Colonic mucosa (tissue), 4 donors: ENCODE data around the gene CEP85L. TPM values are rescaled to one million over a fixed set of nuclear protein-coding genes. Genes with fewer than 3 reads are reported as not detected.

Source experiments
- DNase-seq: peaks from one replicate; pipeline ENCODE4 v3.0.0-alpha.2; 2020
- H3K27ac ChIP-seq: fragments of 200-600 bp; one replicate; pipeline ENCODE4 v1.8.0; 2021
- H3K27me3 ChIP-seq: fragments of 200-600 bp; one replicate; pipeline ENCODE4 v1.8.0; 2021
- H3K36me3 ChIP-seq: fragments of 200-600 bp; one replicate; pipeline ENCODE4 v1.8.0; 2021
- H3K4me1 ChIP-seq: fragments of 200-600 bp; one replicate; pipeline ENCODE4 v1.8.0; 2021; ENCODE audit warnings: mild to moderate bottlenecking
- H3K4me3 ChIP-seq: fragments of 200-600 bp; one replicate; pipeline ENCODE4 v1.8.0; 2021
- H3K9ac ChIP-seq, 2 donors: one replicate each; pipeline ENCODE4 v1.7.0; 2013; ENCODE audit warnings: control low read depth in 2 of 2, low read depth in 2 of 2, low read length in 2 of 2
- H3K9me3 ChIP-seq: fragments of 200-600 bp; one replicate; pipeline ENCODE4 v1.8.0; 2021
- intact Hi-C: fragments of 100-400 bp; cut with DNase I; formaldehyde crosslinking; loops from one replicate; pipeline ENCODE4 v1.14.1; 2022
- total RNA-seq, 2 donors: library from RNA; stranded (reverse); fragmentation: NEBNext Ultra II Directional in 1 of 2; extraction: Animal tissue kit (Norgen Biotek cat#: 25700) in 1 of 2; gene quantifications; one replicate each; pipeline ENCODE4 v1.2.1, GENCODE V29; 2021
- TF ChIP-seq, protein P1 (sequence below): fragments of 200-600 bp; IDR thresholded peaks from one replicate; pipeline ENCODE4 v1.8.0; 2022; ENCODE audit warnings: antibody characterized with exemption, mild to moderate bottlenecking
- donor health status: healthy.
- donor health status: DM: no; HTN: no; CAD: no.
- donor health status: DM: no; HTN: no; CAD: no.

The CEP85L gene
- total RNA-seq, 2 donors from 2014 or later: 2.9 to 3.2 TPM

DNA sequence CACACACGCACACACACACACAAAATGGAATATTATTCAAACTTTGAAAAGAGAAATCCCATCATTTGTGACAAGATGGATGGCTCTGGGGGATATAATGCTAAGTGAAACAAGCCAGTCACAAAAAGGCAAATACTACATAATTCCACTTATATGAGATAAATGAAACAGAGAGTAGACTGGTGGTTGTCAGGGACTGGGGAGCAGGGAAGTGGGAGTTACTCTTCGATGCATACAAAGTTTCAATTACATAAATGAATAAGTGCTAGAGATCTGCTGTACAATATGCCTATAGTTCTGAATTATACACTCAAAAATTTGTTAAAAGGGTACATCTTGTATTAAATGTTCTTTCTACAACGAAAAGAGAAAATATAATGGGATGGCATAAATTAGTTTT lies 161.4 kb downstream of the CEP85L start:
- intact Hi-C loops: no loop called here
- no peak overlapping the region for H3K9ac ChIP-seq
- TF ChIP-seq, protein P1, sequence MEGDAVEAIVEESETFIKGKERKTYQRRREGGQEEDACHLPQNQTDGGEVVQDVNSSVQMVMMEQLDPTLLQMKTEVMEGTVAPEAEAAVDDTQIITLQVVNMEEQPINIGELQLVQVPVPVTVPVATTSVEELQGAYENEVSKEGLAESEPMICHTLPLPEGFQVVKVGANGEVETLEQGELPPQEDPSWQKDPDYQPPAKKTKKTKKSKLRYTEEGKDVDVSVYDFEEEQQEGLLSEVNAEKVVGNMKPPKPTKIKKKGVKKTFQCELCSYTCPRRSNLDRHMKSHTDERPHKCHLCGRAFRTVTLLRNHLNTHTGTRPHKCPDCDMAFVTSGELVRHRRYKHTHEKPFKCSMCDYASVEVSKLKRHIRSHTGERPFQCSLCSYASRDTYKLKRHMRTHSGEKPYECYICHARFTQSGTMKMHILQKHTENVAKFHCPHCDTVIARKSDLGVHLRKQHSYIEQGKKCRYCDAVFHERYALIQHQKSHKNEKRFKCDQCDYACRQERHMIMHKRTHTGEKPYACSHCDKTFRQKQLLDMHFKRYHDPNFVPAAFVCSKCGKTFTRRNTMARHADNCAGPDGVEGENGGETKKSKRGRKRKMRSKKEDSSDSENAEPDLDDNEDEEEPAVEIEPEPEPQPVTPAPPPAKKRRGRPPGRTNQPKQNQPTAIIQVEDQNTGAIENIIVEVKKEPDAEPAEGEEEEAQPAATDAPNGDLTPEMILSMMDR: no peak

DNA sequence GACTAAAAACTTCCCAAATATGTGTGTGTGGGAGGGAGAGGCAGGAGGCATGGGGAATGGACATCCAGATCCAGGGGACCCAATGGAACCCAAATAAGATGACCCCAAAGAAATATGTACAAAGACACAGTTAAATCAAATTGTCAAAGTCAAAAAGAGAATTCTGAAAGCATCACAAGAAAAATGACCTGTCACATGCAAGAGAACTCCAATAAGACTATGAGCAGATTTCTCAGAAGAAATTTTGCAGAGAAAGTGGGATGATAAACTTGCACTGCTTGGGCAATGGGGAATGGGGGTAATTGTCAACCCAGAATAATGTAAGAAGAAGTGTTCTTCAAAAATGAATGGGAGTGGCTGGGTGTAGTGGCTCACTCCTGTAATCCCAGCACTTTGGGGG lies 162.8 kb downstream of the CEP85L start:
- no peaks in the 10 kb centered on the region for H3K9me3 ChIP-seq
- H3K4me3 ChIP-seq: no peak overlapping the region
- no peaks in the 10 kb centered on the region for H3K4me1 ChIP-seq
- TF ChIP-seq, protein P1: no peak
- no peak for DNase-seq
- intact Hi-C loops: no loop called here
- no peak overlapping the region for H3K27ac ChIP-seq
- H3K9ac ChIP-seq: no peak overlapping the region
- no peaks in the 10 kb centered on the region for H3K36me3 ChIP-seq
- no peaks in the 10 kb centered on the region for H3K27me3 ChIP-seq

More for the DNA sequence above, 161.4 kb downstream of the CEP85L start:
- Histone ChIP-seq H3K4me3 (no peak overlapping the region), H3K27me3 (no peaks in the 10 kb centered on the region), H3K36me3 (no peaks in the 10 kb centered on the region), H3K27ac (no peak overlapping the region), H3K9me3 (no peaks in the 10 kb centered on the region), H3K4me1 (no peaks in the 10 kb centered on the region)
- DNase-seq: no peak

DNA sequence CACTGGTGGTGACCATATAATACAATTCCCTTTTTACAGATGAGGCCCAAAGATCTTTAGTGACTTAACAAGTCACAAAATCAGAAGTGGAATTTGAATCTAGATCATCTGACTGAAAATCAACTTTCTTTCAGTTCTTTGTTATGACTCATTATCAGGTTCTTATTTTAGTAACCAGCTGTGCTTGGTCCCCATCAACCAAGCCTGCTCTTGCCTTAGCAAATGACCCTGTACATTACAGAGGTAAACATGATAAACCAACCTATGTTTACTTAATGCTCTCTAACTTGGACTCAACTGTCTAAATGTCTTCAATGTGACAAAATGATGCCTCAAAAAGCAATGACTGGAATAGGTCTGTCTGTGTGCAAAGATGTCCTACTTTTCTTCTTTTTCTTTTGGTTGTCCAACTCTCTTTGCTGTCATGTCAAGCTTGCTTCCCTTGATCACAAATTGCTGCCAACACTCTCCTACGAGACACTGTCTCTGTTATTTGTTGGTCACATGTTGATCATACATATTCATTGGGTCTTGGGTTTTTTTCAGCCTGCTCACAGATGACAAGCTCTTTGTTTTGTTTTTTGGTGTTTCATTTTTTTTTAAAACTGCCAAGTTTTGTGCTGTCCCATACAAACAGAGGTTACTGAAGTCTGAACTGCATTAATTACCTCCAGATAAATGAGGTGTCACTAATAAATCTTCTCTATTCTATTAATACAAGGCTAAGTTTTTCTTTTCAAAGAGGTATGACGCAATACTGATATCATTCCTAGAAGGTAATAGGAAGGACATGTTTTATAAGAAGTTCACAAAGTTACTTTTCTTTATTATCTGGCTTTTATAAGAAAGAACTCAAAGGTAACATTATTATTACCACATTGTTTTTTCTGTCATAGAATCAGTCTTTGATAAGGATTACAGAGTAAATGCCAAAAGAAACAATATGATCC lies 165.5 kb downstream of the CEP85L start:
- Histone ChIP-seq H3K9ac (no peak overlapping the region), H3K27ac (no peak overlapping the region), H3K27me3 (no peaks in the 10 kb centered on the region), H3K4me3 (no peak overlapping the region), H3K4me1 (no peaks in the 10 kb centered on the region), H3K36me3 (no peaks in the 10 kb centered on the region), H3K9me3 (no peaks in the 10 kb centered on the region)
- TF ChIP-seq, protein P1: no peak
- DNase-seq: no peak
- intact Hi-C loops: no loop called here

DNA sequence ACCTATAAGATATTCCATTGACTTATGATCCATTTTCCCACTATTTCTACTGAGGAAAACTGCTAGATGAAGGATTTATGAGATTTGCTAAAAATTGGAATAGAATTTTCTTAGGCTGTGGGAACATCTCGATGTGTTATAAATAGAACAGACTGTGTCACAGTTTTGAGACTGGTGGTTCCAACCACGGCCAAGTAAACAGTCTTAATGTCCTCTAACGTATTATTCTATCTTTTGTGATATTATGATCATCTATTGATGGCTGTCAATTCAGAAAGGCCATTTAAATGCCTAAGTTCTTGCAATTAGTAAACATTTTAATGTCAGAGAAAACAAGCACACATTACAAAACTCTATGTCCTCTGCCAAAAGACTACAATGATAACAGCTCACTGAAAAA lies 174.8 kb downstream of the CEP85L start:
- Histone ChIP-seq H3K27me3 (no peaks in the 10 kb centered on the region), H3K27ac (no peak overlapping the region), H3K4me3 (no peak overlapping the region), H3K36me3 (no peaks in the 10 kb centered on the region), H3K9ac (no peak overlapping the region), H3K4me1 (no peaks in the 10 kb centered on the region), H3K9me3 (no peaks in the 10 kb centered on the region)
- intact Hi-C loops: no loop called here
- TF ChIP-seq, protein P1: no peak
- no peak for DNase-seq

DNA sequence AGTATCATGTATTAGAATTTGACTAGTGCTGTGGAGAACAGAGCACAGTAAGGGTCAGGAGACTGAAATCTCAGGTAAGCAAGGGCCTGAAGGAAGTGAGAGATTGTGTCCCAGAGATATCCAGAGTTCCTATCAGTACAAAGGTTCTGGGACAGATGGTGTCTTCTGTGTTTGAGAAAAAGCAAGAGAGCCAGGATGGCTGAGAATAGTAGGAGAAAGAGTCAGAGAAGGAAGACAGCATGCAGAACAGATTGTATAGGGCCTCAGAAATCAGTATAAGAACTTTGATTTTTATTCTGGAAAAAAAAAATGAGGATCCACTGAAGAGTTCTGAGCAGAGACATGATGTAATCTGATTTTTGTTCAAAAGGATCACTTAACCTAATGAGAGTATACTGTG lies 178.1 kb downstream of the CEP85L start:
- Histone ChIP-seq H3K9me3 (no peaks in the 10 kb centered on the region), H3K4me3 (no peak overlapping the region), H3K27ac (no peak overlapping the region), H3K9ac (no peak overlapping the region), H3K36me3 (no peaks in the 10 kb centered on the region), H3K27me3 (no peaks in the 10 kb centered on the region), H3K4me1 (no peaks in the 10 kb centered on the region)
- TF ChIP-seq, protein P1: no peak
- intact Hi-C loops: no loop called here
- DNase-seq: no peak
